Measurements from ENCODE around the gene AUTS2. TPM values are rescaled to one million over a fixed set of nuclear protein-coding genes. Genes with fewer than 3 reads are reported as not detected.

AUTS2 gene
- total and polyA plus RNA-seq, 2 experiments from 2014 or later: 3.0 to 4.4 TPM

GRCh38 chr7:69962186-69963065 lies 364.2 kb downstream of the AUTS2 start:
- H3K4me1 ChIP-seq (ENCODE audit: insufficient read depth): no peaks in the 10 kb centered on the region
- H3K4me3 ChIP-seq: no peak overlapping the region
- no peak for DNase-seq
- WGBS, 2 experiments (ENCODE audit: low coverage in 1 of 2, low lambda C conversion rate in 2 of 2, missing lambda C conversion rate in 2 of 2): 66% methylated on average over 6 of the region's 6 CpGs
- no peak overlapping the region for H3K9ac ChIP-seq
- no peak overlapping the region for H2AFZ ChIP-seq
- H3K36me3 ChIP-seq (ENCODE audit: low read depth): no peaks in the 10 kb centered on the region
- no peaks in the 10 kb centered on the region for H3K9me2 ChIP-seq (ENCODE audit: insufficient read depth)
- in situ Hi-C loops (cut with MboI): no loop called here
- no peak for TF ChIP-seq EZH2phosphoT487 (IDR thresholded peaks at IDR 0.05; ENCODE audit: insufficient read depth, low read depth)
- H3F3A ChIP-seq (ENCODE audit: insufficient read depth): no peaks in the 10 kb centered on the region
- no peaks in the 10 kb centered on the region for H4K20me1 ChIP-seq (ENCODE audit: insufficient read depth)
- H3K27ac ChIP-seq: no peak overlapping the region
- no peaks in the 10 kb centered on the region for H3K27me3 ChIP-seq (replicated peaks; ENCODE audit: insufficient read depth)
- H3K9me3 ChIP-seq (ENCODE audit: low read depth): no peaks in the 10 kb centered on the region
- H3K79me2 ChIP-seq (ENCODE audit: insufficient read depth): no peaks in the 10 kb centered on the region
- H3K4me2 ChIP-seq (ENCODE audit: unreplicated experiment): no peak overlapping the region

- in situ Hi-C loops (cut with MboI): no loop called here
- no peaks in the 10 kb centered on the region for H3K36me3 ChIP-seq (ENCODE audit: low read depth)
- H3K9ac ChIP-seq: no peak overlapping the region
- no peak overlapping the region for H3K4me3 ChIP-seq
- H3K79me2 ChIP-seq (ENCODE audit: insufficient read depth): no peaks in the 10 kb centered on the region
- H3K4me2 ChIP-seq (ENCODE audit: unreplicated experiment): no peak overlapping the region
- no peak overlapping the region for H3K27ac ChIP-seq
- no peaks in the 10 kb centered on the region for H3K9me2 ChIP-seq (ENCODE audit: insufficient read depth)
- H3K9me3 ChIP-seq (ENCODE audit: low read depth): no peaks in the 10 kb centered on the region
- H4K20me1 ChIP-seq (ENCODE audit: insufficient read depth): no peaks in the 10 kb centered on the region
- no peaks in the 10 kb centered on the region for H3K4me1 ChIP-seq (ENCODE audit: insufficient read depth)
- TF ChIP-seq EZH2 (IDR thresholded peaks at IDR 0.05; ENCODE audit: insufficient read depth, poor library complexity, severe bottlenecking) (no peak), EZH2phosphoT487 (IDR thresholded peaks at IDR 0.05; ENCODE audit: insufficient read depth, low read depth) (no peak)
- H2AFZ ChIP-seq: no peak overlapping the region
- H3K27me3 ChIP-seq (replicated peaks; ENCODE audit: insufficient read depth): no peaks in the 10 kb centered on the region
- WGBS, 2 experiments (ENCODE audit: low coverage in 1 of 2, low lambda C conversion rate in 2 of 2, missing lambda C conversion rate in 2 of 2): 75 to 81% methylated on average over 2 of the region's 2 CpGs
- no peak for DNase-seq
- no peaks in the 10 kb centered on the region for H3F3A ChIP-seq (ENCODE audit: insufficient read depth)
These were observed 365.1 kb downstream of the AUTS2 start for GRCh38 chr7:69963393-69963792.

GRCh38 chr7:69966766-69967591 lies 368.7 kb downstream of the AUTS2 start:
- Histone ChIP-seq H3K9me2 (ENCODE audit: insufficient read depth) (no peaks in the 10 kb centered on the region), H3K9me3 (ENCODE audit: low read depth) (no peaks in the 10 kb centered on the region), H3K4me3 (no peak overlapping the region), H3K36me3 (ENCODE audit: low read depth) (no peaks in the 10 kb centered on the region), H4K20me1 (ENCODE audit: insufficient read depth) (no peaks in the 10 kb centered on the region), H3K27ac (no peak overlapping the region), H2AFZ (no peak overlapping the region), H3K4me2 (ENCODE audit: unreplicated experiment) (no peak overlapping the region), H3K9ac (no peak overlapping the region), H3K4me1 (ENCODE audit: insufficient read depth) (no peaks in the 10 kb centered on the region), H3F3A (ENCODE audit: insufficient read depth) (no peaks in the 10 kb centered on the region), H3K79me2 (ENCODE audit: insufficient read depth) (no peaks in the 10 kb centered on the region), H3K27me3 (replicated peaks; ENCODE audit: insufficient read depth) (0 out of 2 replicates have a peak, but pooled peaks cover 4% of the 10 kb centered on the region)
- 57 to 61% methylated on average over 8 of the region's 8 CpGs for WGBS, 2 experiments (ENCODE audit: low coverage in 1 of 2, low lambda C conversion rate in 2 of 2, missing lambda C conversion rate in 2 of 2)
- DNase-seq: no peak
- TF ChIP-seq EZH2phosphoT487 (IDR thresholded peaks at IDR 0.05; ENCODE audit: insufficient read depth, low read depth) (no peak), EZH2 (IDR thresholded peaks at IDR 0.05; ENCODE audit: insufficient read depth, poor library complexity, severe bottlenecking) (no peak)
- in situ Hi-C loops (cut with MboI): no loop called here

GRCh38 chr7:69967689-69968450 lies 369.6 kb downstream of the AUTS2 start:
- H3F3A ChIP-seq (ENCODE audit: insufficient read depth): no peaks in the 10 kb centered on the region
- 0 out of 2 replicates have a peak, but pooled peaks cover 4% of the 10 kb centered on the region for H3K27me3 ChIP-seq (replicated peaks; ENCODE audit: insufficient read depth)
- H3K79me2 ChIP-seq (ENCODE audit: insufficient read depth): no peaks in the 10 kb centered on the region
- H3K27ac ChIP-seq: no peak overlapping the region
- in situ Hi-C loops (cut with MboI): no loop called here
- no peaks in the 10 kb centered on the region for H3K9me2 ChIP-seq (ENCODE audit: insufficient read depth)
- H3K4me2 ChIP-seq (ENCODE audit: unreplicated experiment): no peak overlapping the region
- no peak overlapping the region for H3K9ac ChIP-seq
- no peaks in the 10 kb centered on the region for H3K4me1 ChIP-seq (ENCODE audit: insufficient read depth)
- no peak for TF ChIP-seq EZH2 (IDR thresholded peaks at IDR 0.05; ENCODE audit: insufficient read depth, poor library complexity, severe bottlenecking)
- TF ChIP-seq EZH2phosphoT487 (IDR thresholded peaks at IDR 0.05; ENCODE audit: insufficient read depth, low read depth): no peak
- no peak for DNase-seq
- H3K36me3 ChIP-seq (ENCODE audit: low read depth): no peaks in the 10 kb centered on the region
- H4K20me1 ChIP-seq (ENCODE audit: insufficient read depth): no peaks in the 10 kb centered on the region
- 78 to 86% methylated on average over 3 of the region's 3 CpGs for WGBS, 2 experiments (ENCODE audit: low coverage in 1 of 2, low lambda C conversion rate in 2 of 2, missing lambda C conversion rate in 2 of 2)
- H2AFZ ChIP-seq: no peak overlapping the region
- no peaks in the 10 kb centered on the region for H3K9me3 ChIP-seq (ENCODE audit: low read depth)
- no peak overlapping the region for H3K4me3 ChIP-seq

Measured in GM23248 (cell line).